ENCODE measurements around the gene MGAT4A.
"Not testable (repeated sequence)": the region's sequence is repeated elsewhere in the genome, so short reads cannot be mapped to it uniquely, and the experiment has no call there.

MGAT4A gene

GRCh38 chr2:98598781-98599428 is 132.0 kb downstream of the MGAT4A start:
- DNase-seq, result no peak

- DNase-seq, result not testable (repeated sequence)
These were observed 136.3 kb downstream of the MGAT4A start for GRCh38 chr2:98594665-98595064.

- DNase-seq, result no peak
These were observed 138.4 kb downstream of the MGAT4A start for GRCh38 chr2:98592565-98592964.

- DNase-seq, result no peak
These were observed 141.4 kb downstream of the MGAT4A start for GRCh38 chr2:98589489-98589888.

- DNase-seq, result no peak
These were observed 142.0 kb downstream of the MGAT4A start for GRCh38 chr2:98588880-98589431.

- DNase-seq, result no peak
These were observed 144.3 kb downstream of the MGAT4A start for GRCh38 chr2:98586551-98587140.

- no peak for DNase-seq
These were observed 145.5 kb downstream of the MGAT4A start for GRCh38 chr2:98585386-98585785.

- no peak for DNase-seq
These were observed 146.9 kb downstream of the MGAT4A start for GRCh38 chr2:98583816-98584618.

GRCh38 chr2:98583276-98583675 is 147.7 kb downstream of the MGAT4A start:
- DNase-seq, result no peak

GRCh38 chr2:98582523-98582922 is 148.4 kb downstream of the MGAT4A start:
- DNase-seq, result no peak

GRCh38 chr2:98580656-98581284 is 150.2 kb downstream of the MGAT4A start:
- DNase-seq, result no peak

- DNase-seq, result no peak
These were observed 151.0 kb downstream of the MGAT4A start for GRCh38 chr2:98579926-98580325.

- DNase-seq, result no peak
These were observed 152.7 kb downstream of the MGAT4A start for GRCh38 chr2:98578231-98578630.

GRCh38 chr2:98577313-98577712 is 153.6 kb downstream of the MGAT4A start:
- no peak for DNase-seq

GRCh38 chr2:98576666-98577312 is 154.1 kb downstream of the MGAT4A start:
- no peak for DNase-seq

- DNase-seq, result no peak
These were observed 157.5 kb downstream of the MGAT4A start for GRCh38 chr2:98573426-98573825.

GRCh38 chr2:98572676-98573075 is 158.3 kb downstream of the MGAT4A start:
- no peak for DNase-seq

GRCh38 chr2:98572211-98572610 is 158.7 kb downstream of the MGAT4A start:
- no peak for DNase-seq

GRCh38 chr2:98571796-98572195 is 159.1 kb downstream of the MGAT4A start:
- no peak for DNase-seq

- no peak for DNase-seq
These were observed 159.7 kb downstream of the MGAT4A start for GRCh38 chr2:98571121-98571701.

GRCh38 chr2:98570356-98570755 is 160.6 kb downstream of the MGAT4A start:
- no peak for DNase-seq

- DNase-seq, result no peak
These were observed 161.0 kb downstream of the MGAT4A start for GRCh38 chr2:98569915-98570314.
